ENCODE measurements around the gene CHDH. TPM values are rescaled to one million over a fixed set of nuclear protein-coding genes. Genes with fewer than 3 reads are reported as not detected.

CHDH gene
- total RNA-seq, 6 experiments from 2014 or later: not detected

GRCh38 chr3:53803124-53803815, 42.9 kb downstream of the CHDH start:
- DNase-seq: no peak
- Mint-ChIP-seq H3K4me3 (no peak overlapping the region), H3K27me3 (ENCODE audit: insufficient read depth) (peaks cover 3% of the 10 kb centered on the region), H3K36me3 (ENCODE audit: low read depth) (no peaks in the 10 kb centered on the region), H3K27ac (peak overlapping the region; percentile 97), H3K4me1 (ENCODE audit: low read depth) (peaks cover 43% of the 10 kb centered on the region), H3K9me3 (no peaks in the 10 kb centered on the region)
- TF ChIP-seq CTCF (IDR thresholded peaks at IDR 0.05): no peak

DNA sequence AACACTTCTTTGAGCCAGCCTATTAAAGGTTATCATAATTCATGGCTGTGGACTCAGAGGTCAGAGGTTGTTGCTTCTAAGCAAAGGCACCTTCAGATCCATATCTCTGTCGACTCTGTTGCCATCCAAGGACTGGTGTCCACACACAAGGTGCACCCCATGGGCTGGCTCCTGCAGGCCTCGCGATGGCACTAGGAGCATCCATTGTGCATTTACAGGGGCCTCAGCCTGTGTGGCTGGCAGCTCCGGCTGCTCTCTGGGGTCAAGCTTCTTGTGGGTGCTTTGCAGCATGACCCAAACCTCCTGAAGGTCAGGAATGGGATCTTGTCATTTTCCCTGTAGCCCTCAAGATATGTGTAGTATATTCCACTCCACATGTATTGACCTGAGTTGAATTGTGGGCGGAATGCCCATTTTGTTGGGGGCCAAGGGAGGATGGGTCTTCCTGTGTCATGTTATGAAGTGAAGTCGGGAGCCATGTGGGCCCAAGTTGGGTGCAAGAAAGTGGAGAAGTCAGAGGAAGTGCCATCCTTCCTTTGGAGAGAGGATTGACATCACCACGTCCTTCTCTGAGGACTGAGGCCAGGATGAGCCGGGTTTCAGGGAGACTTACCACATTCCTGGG, 43.9 kb downstream of the CHDH start:
- Mint-ChIP-seq H3K27ac (no peak overlapping the region), H3K36me3 (ENCODE audit: low read depth) (no peaks in the 10 kb centered on the region), H3K4me1 (ENCODE audit: low read depth) (peaks cover 43% of the 10 kb centered on the region), H3K27me3 (ENCODE audit: insufficient read depth) (peaks cover 3% of the 10 kb centered on the region), H3K9me3 (no peaks in the 10 kb centered on the region), H3K4me3 (no peak overlapping the region)
- no peak for DNase-seq
- TF ChIP-seq CTCF (IDR thresholded peaks at IDR 0.05): no peak

DNA sequence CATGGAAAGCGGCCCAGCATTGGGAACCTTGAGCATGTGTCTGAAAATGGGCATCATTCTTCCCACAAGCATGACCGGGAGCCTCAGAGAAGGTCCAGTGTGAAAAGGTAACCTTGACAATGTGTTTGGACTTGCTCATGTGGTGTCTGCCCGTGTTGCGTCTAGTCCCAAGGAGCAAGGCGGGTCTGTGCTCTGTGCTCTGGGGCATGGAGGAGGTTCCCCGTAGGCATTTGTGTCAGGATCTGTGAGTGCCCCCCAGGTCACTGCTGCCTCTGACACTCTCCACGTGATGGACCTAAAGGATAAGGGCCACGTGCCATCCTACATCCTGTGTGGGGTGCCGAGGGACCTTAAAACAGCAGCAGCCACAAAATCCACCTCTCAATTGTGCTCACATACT, 44.9 kb downstream of the CHDH start:
- H3K27me3 Mint-ChIP-seq (ENCODE audit: insufficient read depth): peaks cover 3% of the 10 kb centered on the region
- H3K4me3 Mint-ChIP-seq: no peak overlapping the region
- H3K9me3 Mint-ChIP-seq: no peaks in the 10 kb centered on the region
- H3K27ac Mint-ChIP-seq: no peak overlapping the region
- H3K4me1 Mint-ChIP-seq (ENCODE audit: low read depth): peaks cover 32% of the 10 kb centered on the region
- TF ChIP-seq CTCF (IDR thresholded peaks at IDR 0.05): no peak
- no peaks in the 10 kb centered on the region for H3K36me3 Mint-ChIP-seq (ENCODE audit: low read depth)
- no peak for DNase-seq

GRCh38 chr3:53800041-53800906, 45.9 kb downstream of the CHDH start:
- Mint-ChIP-seq H3K27me3 (ENCODE audit: insufficient read depth) (peaks cover 3% of the 10 kb centered on the region), H3K36me3 (ENCODE audit: low read depth) (no peaks in the 10 kb centered on the region), H3K27ac (no peak overlapping the region), H3K4me3 (no peak overlapping the region), H3K9me3 (no peaks in the 10 kb centered on the region), H3K4me1 (ENCODE audit: low read depth) (peaks cover 31% of the 10 kb centered on the region)
- DNase-seq: no peak
- no peak for TF ChIP-seq CTCF (IDR thresholded peaks at IDR 0.05)

- no peak overlapping the region for H3K27ac Mint-ChIP-seq
- DNase-seq: no peak
- H3K4me3 Mint-ChIP-seq: no peak overlapping the region
- peak; percentile 13; the same call in 1 of the 2 replicates for TF ChIP-seq CTCF (IDR thresholded peaks at IDR 0.05)
- H3K36me3 Mint-ChIP-seq (ENCODE audit: low read depth): no peaks in the 10 kb centered on the region
- H3K27me3 Mint-ChIP-seq (ENCODE audit: insufficient read depth): peaks cover 3% of the 10 kb centered on the region
- no peaks in the 10 kb centered on the region for H3K9me3 Mint-ChIP-seq
- peaks cover 31% of the 10 kb centered on the region for H3K4me1 Mint-ChIP-seq (ENCODE audit: low read depth)
Observed at GRCh38 chr3:53799338-53799865, 46.8 kb downstream of the CHDH start.

Measured in HFFc6 (cell line).